ENCODE results near the gene TP53TG3D. TPM values are rescaled to one million over a fixed set of nuclear protein-coding genes. Genes with fewer than 3 reads are reported as not detected.
"Not testable (repeated sequence)": the region's sequence is repeated elsewhere in the genome, so short reads cannot be mapped to it uniquely, and the experiment has no call there.

The TP53TG3D gene
- total RNA-seq = not detected in 2 replicates

- intact Hi-C loops (cut with micrococcal nuclease); H3K36me3 Mint-ChIP-seq (ENCODE audit: low read depth); H3K9me3 Mint-ChIP-seq; DNase-seq (ENCODE audit: low spot score); H3K4me1 Mint-ChIP-seq (ENCODE audit: low read depth); H3K27ac Mint-ChIP-seq; H3K4me3 Mint-ChIP-seq; H3K27me3 Mint-ChIP-seq (ENCODE audit: insufficient read depth): not testable (repeated sequence)
These were observed at the start of gene TP53TG3D for GRCh38 chr16:32252986-32253385. Gene TP53TG3D, plus strand, starts transcription at chr16:32253286. Its CDS starts 68 bp downstream, at chr16:32253354.

GRCh38 chr16:32253507-32253906, 421 bp downstream of the TP53TG3D start:
- H3K9me3 Mint-ChIP-seq = not testable (repeated sequence)

DNA sequence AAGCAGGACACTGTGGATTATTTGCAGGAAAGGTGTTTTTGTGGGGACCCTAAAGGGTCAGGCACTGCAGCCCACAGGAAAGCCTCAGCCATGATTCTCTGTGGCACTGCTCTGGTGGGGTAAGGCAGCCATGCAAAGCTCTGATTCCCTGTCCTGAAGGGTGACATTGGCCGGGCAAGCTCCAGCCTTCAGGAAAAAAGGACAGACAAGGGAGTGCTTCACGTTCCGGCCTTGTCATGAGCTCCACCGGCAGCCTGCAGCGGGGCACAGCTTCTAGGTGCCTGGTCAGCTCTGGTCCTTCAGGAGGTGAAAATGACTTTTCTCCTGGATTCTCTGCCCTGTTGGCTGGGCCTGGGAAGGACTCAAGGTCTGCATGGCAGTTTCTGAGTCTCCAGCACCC, 8.4 kb downstream of the TP53TG3D start:
- DNase-seq (ENCODE audit: low spot score); H3K36me3 Mint-ChIP-seq (ENCODE audit: low read depth); H3K27ac Mint-ChIP-seq; H3K4me3 Mint-ChIP-seq; H3K4me1 Mint-ChIP-seq (ENCODE audit: low read depth); intact Hi-C loops (cut with micrococcal nuclease); H3K9me3 Mint-ChIP-seq; H3K27me3 Mint-ChIP-seq (ENCODE audit: insufficient read depth): not testable (repeated sequence)

More at GRCh38 chr16:32253507-32253906, 421 bp downstream of the TP53TG3D start:
- H3K27me3 Mint-ChIP-seq (ENCODE audit: insufficient read depth); intact Hi-C loops (cut with micrococcal nuclease); DNase-seq (ENCODE audit: low spot score); H3K36me3 Mint-ChIP-seq (ENCODE audit: low read depth); H3K4me1 Mint-ChIP-seq (ENCODE audit: low read depth); H3K27ac Mint-ChIP-seq; H3K4me3 Mint-ChIP-seq: not testable (repeated sequence)

DNA sequence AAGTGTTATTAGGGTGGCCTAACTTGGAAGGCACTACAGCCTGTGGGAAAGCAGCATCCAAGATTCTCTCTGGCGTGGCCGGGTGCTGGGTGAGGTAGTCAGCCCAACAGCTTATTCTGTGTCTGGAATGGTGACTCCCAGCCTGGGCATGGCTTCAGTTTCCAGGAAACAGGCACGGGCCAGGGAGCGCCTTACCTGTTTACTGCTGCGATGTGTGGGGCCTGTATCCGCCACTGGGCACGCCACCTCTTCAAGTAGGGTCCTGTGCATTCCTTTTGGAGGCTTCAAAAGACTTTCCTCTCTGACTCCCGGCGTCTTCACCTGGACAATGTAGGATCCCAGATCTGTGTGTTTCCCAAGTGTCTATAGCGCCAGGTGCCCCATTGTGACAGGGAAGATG, 10.5 kb downstream of the TP53TG3D start:
- H3K27me3 Mint-ChIP-seq (ENCODE audit: insufficient read depth); intact Hi-C loops (cut with micrococcal nuclease); H3K4me1 Mint-ChIP-seq (ENCODE audit: low read depth); H3K27ac Mint-ChIP-seq; H3K9me3 Mint-ChIP-seq; H3K36me3 Mint-ChIP-seq (ENCODE audit: low read depth); DNase-seq (ENCODE audit: low spot score); H3K4me3 Mint-ChIP-seq: not testable (repeated sequence)

- H3K36me3 Mint-ChIP-seq (ENCODE audit: low read depth); DNase-seq (ENCODE audit: low spot score); H3K27me3 Mint-ChIP-seq (ENCODE audit: insufficient read depth); H3K4me1 Mint-ChIP-seq (ENCODE audit: low read depth); H3K9me3 Mint-ChIP-seq; H3K27ac Mint-ChIP-seq; intact Hi-C loops (cut with micrococcal nuclease); H3K4me3 Mint-ChIP-seq: not testable (repeated sequence)
These were observed 28.8 kb downstream of the TP53TG3D start for GRCh38 chr16:32281910-32282309.

- H3K4me3 Mint-ChIP-seq; H3K36me3 Mint-ChIP-seq (ENCODE audit: low read depth); H3K27ac Mint-ChIP-seq; intact Hi-C loops (cut with micrococcal nuclease); DNase-seq (ENCODE audit: low spot score); H3K27me3 Mint-ChIP-seq (ENCODE audit: insufficient read depth); H3K4me1 Mint-ChIP-seq (ENCODE audit: low read depth); H3K9me3 Mint-ChIP-seq: not testable (repeated sequence)
These were observed 29.9 kb downstream of the TP53TG3D start for GRCh38 chr16:32283024-32283423.

GRCh38 chr16:32283917-32284495, 30.9 kb downstream of the TP53TG3D start:
- H3K27ac Mint-ChIP-seq; intact Hi-C loops (cut with micrococcal nuclease); H3K9me3 Mint-ChIP-seq; DNase-seq (ENCODE audit: low spot score); H3K4me1 Mint-ChIP-seq (ENCODE audit: low read depth); H3K4me3 Mint-ChIP-seq; H3K36me3 Mint-ChIP-seq (ENCODE audit: low read depth); H3K27me3 Mint-ChIP-seq (ENCODE audit: insufficient read depth): not testable (repeated sequence)

- H3K36me3 Mint-ChIP-seq (ENCODE audit: low read depth); DNase-seq (ENCODE audit: low spot score); H3K9me3 Mint-ChIP-seq; intact Hi-C loops (cut with micrococcal nuclease); H3K27ac Mint-ChIP-seq; H3K4me3 Mint-ChIP-seq; H3K4me1 Mint-ChIP-seq (ENCODE audit: low read depth); H3K27me3 Mint-ChIP-seq (ENCODE audit: insufficient read depth): not testable (repeated sequence)
These were observed 32.0 kb downstream of the TP53TG3D start for GRCh38 chr16:32284800-32285796.

DNA sequence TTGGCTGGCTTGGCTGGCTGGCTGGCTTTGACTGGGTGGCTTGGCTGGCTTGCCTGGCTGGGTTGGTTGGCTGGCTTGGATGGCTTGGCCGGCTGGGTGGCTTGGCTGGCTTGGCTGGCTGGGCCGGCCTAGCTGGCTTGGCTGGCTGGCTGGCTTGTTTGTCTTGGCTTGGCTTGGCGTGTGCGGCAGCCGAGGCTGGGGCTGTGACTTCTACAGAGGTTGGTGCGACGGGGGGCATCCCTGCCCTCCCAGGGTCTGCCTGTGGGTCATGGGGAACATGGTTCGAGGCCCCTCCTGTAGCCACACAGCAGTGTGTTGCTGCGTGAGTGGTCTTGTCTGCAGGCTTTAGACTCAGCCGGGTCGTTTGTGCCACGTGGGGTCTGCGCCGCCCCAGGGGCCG, 33.1 kb downstream of the TP53TG3D start:
- H3K36me3 Mint-ChIP-seq (ENCODE audit: low read depth); H3K27ac Mint-ChIP-seq; H3K4me1 Mint-ChIP-seq (ENCODE audit: low read depth); H3K27me3 Mint-ChIP-seq (ENCODE audit: insufficient read depth); intact Hi-C loops (cut with micrococcal nuclease); H3K9me3 Mint-ChIP-seq; DNase-seq (ENCODE audit: low spot score); H3K4me3 Mint-ChIP-seq: not testable (repeated sequence)

DNA sequence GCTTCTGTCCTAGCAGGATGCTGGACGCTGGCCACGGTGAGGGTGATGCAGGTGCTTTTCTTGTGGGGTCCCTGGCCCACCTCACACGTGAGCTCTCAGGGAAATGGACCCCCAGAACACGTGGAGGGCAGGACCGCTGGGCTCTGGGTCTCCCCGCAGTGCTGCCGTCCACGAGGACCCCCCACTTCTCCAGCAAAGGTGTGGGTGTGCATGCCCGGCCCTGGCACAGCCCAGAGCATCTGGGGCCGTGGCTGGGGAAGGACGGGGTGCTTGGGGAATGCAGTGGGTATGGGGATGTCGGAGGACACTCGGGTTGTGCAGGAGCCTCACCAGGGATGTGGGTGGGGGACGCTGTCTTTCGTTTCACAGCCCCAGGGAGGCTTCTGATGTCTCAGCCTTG, 34.7 kb downstream of the TP53TG3D start:
- DNase-seq (ENCODE audit: low spot score); H3K4me1 Mint-ChIP-seq (ENCODE audit: low read depth); H3K9me3 Mint-ChIP-seq; H3K36me3 Mint-ChIP-seq (ENCODE audit: low read depth); intact Hi-C loops (cut with micrococcal nuclease); H3K27me3 Mint-ChIP-seq (ENCODE audit: insufficient read depth); H3K27ac Mint-ChIP-seq; H3K4me3 Mint-ChIP-seq: not testable (repeated sequence)

GRCh38 chr16:32289197-32289596, 36.1 kb downstream of the TP53TG3D start:
- H3K4me1 Mint-ChIP-seq (ENCODE audit: low read depth); H3K9me3 Mint-ChIP-seq; H3K4me3 Mint-ChIP-seq; H3K36me3 Mint-ChIP-seq (ENCODE audit: low read depth); H3K27me3 Mint-ChIP-seq (ENCODE audit: insufficient read depth); H3K27ac Mint-ChIP-seq; DNase-seq (ENCODE audit: low spot score); intact Hi-C loops (cut with micrococcal nuclease): not testable (repeated sequence)

DNA sequence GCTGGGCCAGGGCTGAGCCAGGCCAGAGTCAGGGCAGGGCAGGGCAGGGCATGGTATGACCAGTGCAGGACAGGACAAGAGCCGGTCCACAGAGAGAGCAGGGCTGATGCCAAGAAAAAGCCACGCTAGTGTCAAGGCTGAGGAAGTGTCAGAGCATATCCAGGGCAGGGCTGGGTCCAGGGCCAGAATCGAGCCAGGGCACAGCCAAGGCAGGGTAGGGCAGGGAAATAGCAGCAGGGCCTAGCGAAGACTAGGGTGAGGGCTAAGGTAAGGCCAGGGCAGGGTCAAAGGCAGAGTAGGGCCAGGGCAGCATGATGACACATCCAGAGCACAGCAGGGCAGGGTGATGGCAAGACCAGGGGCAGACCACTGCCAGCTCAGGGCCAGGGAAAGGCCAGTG, 49.7 kb downstream of the TP53TG3D start:
- H3K4me1 Mint-ChIP-seq (ENCODE audit: low read depth); DNase-seq (ENCODE audit: low spot score); intact Hi-C loops (cut with micrococcal nuclease); H3K27me3 Mint-ChIP-seq (ENCODE audit: insufficient read depth); H3K4me3 Mint-ChIP-seq; H3K36me3 Mint-ChIP-seq (ENCODE audit: low read depth); H3K27ac Mint-ChIP-seq; H3K9me3 Mint-ChIP-seq: not testable (repeated sequence)
